AG04449 (cell line): ENCODE measurements around the gene PBXIP1.
A peak's percentile ranks its signal among the peaks of the same experiment; 100 is the strongest.
"Not testable (repeated sequence)": the region's sequence is repeated elsewhere in the genome, so short reads cannot be mapped to it uniquely, and the experiment has no call there.

Experiments used
- CTCF ChIA-PET: fragments of 350-600 bp; formaldehyde crosslinking; extraction: SDS; loops from one replicate; lab custom pipeline; 2021; ENCODE audit warnings: antibody characterized with exemption; lab: Yijun Ruan, JAX
- POLR2A ChIA-PET: fragments of 400-600, 350-600 bp; formaldehyde crosslinking; extraction: SDS; loops from one replicate; lab custom pipeline; 2020; ENCODE audit warnings: antibody characterized with exemption, inconsistent platforms; lab: Yijun Ruan, JAX
- DNase-seq: peaks from one replicate; pipeline ENCODE4 v3.0.0-alpha.2; 2010; ENCODE audit warnings: low read depth, low spot score
- H3K4me3 ChIP-seq: 2 replicates; pipeline ENCODE4 v1.5.1; 2011; ENCODE audit warnings: low read depth, mild to moderate bottlenecking, control low read depth, low read length
- CTCF ChIP-seq: IDR thresholded peaks from one replicate; pipeline ENCODE4 v1.5.1; 2011; ENCODE audit warnings: mild to moderate bottlenecking, moderate library complexity, low read length, control low read depth, inconsistent platforms; ENCODE audit not compliant: insufficient read depth; ENCODE audit errors: missing control alignments

PBXIP1 gene

GRCh38 chr1:154992721-154993571 lies 37.0 kb upstream of the PBXIP1 start:
- TF ChIP-seq CTCF, result peak; percentile 40
- POLR2A ChIA-PET, result interaction anchor here (0.9 to 2.9 kb wide), 6 partner anchors 9 to 37 kb away, joined by 3 to 16 read pairs (median 4); partner anchors contain the start of genes FLAD1, PBXIP1, SHC1 and ZBTB7B
- DNase-seq, result no peak
- CTCF ChIA-PET, result interaction anchor here (1.1 to 17.2 kb wide), 11 partner anchors 8 to 514 kb away, joined by 3 to 244 read pairs (median 30); partner anchors contain the start of genes CKS1B, FLAD1, PBXIP1 and PYGO2
- H3K4me3 ChIP-seq, result no peak overlapping the region

GRCh38 chr1:154990276-154990675 lies 34.4 kb upstream of the PBXIP1 start:
- no peak for TF ChIP-seq CTCF
- ChIA-PET CTCF (interaction anchor here (1.0 to 1.3 kb wide), 3 partner anchors 9 to 61 kb away, joined by 4 to 9 read pairs (median 5); partner anchors contain the start of genes ADAM15 and PBXIP1), POLR2A (interaction anchor here (0.6 to 0.7 kb wide), 2 partner anchors 19 to 548 kb away, joined by 3 to 4 read pairs; partner anchors contain the start of gene SHC1)
- no peak overlapping the region for H3K4me3 ChIP-seq
- DNase-seq, result no peak

- POLR2A ChIA-PET, result interaction anchor here (0.7 kb wide), 2 partner anchors 18 to 62 kb away, joined by 3 to 4 read pairs; partner anchors contain the start of genes ADAM15 and SHC1
- CTCF ChIA-PET, result interaction anchor here (1.2 to 7.7 kb wide), 3 partner anchors 7 to 61 kb away, joined by 4 to 119 read pairs (median 9); partner anchors contain the start of genes ADAM15 and LENEP
- no peak for TF ChIP-seq CTCF
Measured at GRCh38 chr1:154989195-154989860, 33.4 kb upstream of the PBXIP1 start.

GRCh38 chr1:154988058-154988954 lies 32.4 kb upstream of the PBXIP1 start:
- ChIA-PET CTCF (interaction anchor here (0.7 to 7.7 kb wide), 5 partner anchors 8 to 97 kb away, joined by 3 to 119 read pairs (median 4); partner anchors contain the start of gene LENEP), POLR2A (interaction anchor here (0.7 kb wide), 1 partner anchor 63 kb away, joined by 3 read pairs; the partner anchor contains the start of gene ADAM15)
- no peak overlapping the region for H3K4me3 ChIP-seq
- DNase-seq, result no peak
- no peak for TF ChIP-seq CTCF

More at GRCh38 chr1:154989195-154989860, 33.4 kb upstream of the PBXIP1 start:
- H3K4me3 ChIP-seq, result no peak overlapping the region
- no peak for DNase-seq

- no peak for DNase-seq
- no peak overlapping the region for H3K4me3 ChIP-seq
- ChIA-PET POLR2A (no interaction called here), CTCF (interaction anchor here (1.2 to 7.7 kb wide), 5 partner anchors 8 to 98 kb away, joined by 3 to 119 read pairs (median 4); partner anchors contain the start of gene LENEP)
- no peak for TF ChIP-seq CTCF
Measured at GRCh38 chr1:154987326-154987725, 31.4 kb upstream of the PBXIP1 start.

- H3K4me3 ChIP-seq, DNase-seq, POLR2A ChIA-PET: not testable (repeated sequence)
- CTCF ChIA-PET, result interaction anchor here (1.4 to 7.7 kb wide), 2 partner anchors 10 to 22 kb away, joined by 4 to 119 read pairs; partner anchors contain the start of gene LENEP
Measured at GRCh38 chr1:154986736-154987135, 30.8 kb upstream of the PBXIP1 start.
